NCI-H748 (cell line): Measurements from ENCODE around the gene DCLK1.
A peak's percentile ranks its signal among the peaks of the same experiment; 100 is the strongest.

Experiments used
- DNase-seq: peaks from one replicate; lab custom pipeline; 2025; ENCODE audit not compliant: unreplicated experiment; lab: John Stamatoyannopoulos, UW

DCLK1 gene

GRCh38 chr13:36131222-36131930, at the start of gene DCLK1:
Gene DCLK1 (minus strand): TSS chr13:36131382.
- DNase-seq: peak; percentile 87

DNA sequence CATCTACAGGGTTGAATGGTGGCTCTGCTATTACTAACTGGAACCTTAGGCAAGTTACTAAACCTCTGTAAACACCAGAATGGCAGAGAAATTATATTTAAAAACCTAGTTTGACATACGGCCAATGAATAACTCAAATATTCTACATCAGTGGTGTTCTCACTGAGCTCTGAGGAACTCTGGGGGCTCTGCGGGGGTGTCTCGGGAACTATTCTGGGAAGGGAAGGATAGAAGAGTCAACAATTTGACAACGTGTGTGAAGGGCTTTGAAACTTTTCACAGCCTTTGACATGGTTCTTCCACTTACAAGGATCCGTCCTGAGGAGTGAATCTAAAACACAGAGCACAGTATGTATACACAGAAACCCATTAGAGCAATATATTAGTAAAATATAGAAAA, 44.4 kb upstream of the DCLK1 start:
- no peak for DNase-seq

- DNase-seq: peak; percentile 57
Measured at GRCh38 chr13:36174923-36175322, 43.7 kb upstream of the DCLK1 start.

DNA sequence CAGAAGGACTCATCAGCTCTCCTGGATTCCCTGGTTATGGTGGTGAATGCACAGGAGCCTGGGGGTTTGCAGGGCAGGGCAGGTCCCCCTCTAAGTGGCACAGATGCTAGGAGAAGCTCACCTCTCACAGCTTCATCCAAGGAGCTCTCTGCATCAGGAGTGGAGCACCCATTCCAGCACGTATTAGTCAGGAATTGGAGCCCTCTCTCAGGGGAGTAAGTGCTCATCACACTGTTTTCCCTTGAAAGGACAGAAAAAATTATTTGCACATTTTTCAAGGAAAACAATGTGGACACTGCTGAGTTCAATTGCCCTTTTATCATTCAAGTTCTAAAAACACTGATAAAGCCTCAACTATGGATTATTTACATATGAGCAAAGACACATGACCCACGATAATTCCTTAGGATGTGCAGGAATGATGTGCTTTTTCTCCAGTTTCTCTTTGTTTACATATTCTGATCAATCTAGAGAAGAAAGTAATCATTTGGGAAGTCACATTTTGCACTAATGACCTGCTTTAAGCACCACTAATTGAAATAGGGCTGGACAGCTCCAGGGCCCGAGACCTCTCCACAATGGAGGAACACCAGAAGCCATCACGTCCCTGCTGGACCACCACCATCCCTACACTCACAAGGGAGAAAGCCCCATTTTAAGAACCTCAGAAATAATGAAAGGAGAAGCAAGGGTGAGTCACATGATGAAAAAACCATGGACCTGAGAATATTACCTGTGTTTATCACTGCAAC, 42.6 kb upstream of the DCLK1 start:
- DNase-seq: no peak

- DNase-seq: no peak
Measured at GRCh38 chr13:36166046-36166445, 34.9 kb upstream of the DCLK1 start.

DNA sequence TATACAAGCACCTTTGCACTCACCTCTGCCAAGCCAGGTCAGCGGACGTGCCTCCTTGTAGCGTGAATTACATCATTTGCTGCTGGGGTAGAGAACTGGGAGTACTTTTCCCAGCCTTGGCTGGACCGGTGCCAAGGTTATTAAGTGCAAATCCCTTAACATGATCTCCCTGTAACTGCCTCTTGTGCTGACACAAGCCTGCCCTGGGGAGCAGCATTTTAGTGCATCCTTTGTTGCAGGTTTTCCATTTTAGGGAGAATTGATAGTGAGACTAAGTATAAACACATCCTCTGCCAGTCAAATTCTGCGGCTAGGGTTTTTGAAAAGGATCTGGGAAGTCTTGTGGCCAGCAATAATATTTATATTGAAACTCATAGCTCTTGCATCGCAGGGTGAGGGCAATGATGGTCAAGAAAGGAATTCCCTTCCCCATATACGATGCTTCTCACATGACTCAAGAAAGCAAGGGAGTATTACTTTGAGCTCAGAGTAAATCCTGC, 32.7 kb upstream of the DCLK1 start:
- peak; percentile 96 for DNase-seq

DNA sequence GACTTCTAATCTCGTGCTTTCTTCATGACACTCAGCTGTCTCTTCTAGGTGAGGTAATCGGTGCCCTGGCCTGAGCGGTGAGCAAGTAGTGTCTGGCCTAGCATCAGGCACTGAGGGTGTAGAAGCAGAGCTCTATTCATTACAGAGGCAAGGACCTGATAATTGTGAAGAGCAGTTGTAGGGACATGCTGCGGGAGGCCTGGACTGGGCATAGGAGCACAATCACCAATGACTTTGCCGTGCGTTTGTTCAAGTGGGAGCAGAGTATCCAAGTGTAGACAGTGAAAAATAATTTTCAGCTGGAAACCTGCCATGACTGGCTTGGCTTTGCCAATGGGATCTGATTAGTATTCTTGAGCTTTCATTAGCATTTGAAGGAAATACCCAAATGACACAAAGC, 32.1 kb upstream of the DCLK1 start:
- DNase-seq: peak; percentile 61

GRCh38 chr13:36160297-36160696, 29.1 kb upstream of the DCLK1 start:
- DNase-seq: no peak

DNA sequence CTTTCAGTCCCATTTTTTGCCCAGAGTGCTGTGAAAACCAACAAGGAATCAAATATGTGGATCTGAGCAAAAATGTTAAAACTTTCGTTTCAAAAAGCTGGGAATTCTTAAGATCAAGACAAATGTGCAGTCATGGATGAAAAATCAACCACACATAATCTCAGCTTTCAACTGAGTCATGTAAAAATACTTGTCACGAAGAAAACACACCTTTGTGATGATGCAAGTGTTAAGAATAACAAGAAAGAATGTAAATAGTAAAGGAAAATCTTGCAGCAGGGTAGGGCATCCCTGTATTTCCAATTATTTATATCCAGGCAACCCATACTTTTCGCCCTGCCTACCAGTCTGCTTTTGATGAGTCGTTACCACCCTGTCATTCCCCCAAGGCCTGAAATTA, 27.4 kb upstream of the DCLK1 start:
- no peak for DNase-seq

DNA sequence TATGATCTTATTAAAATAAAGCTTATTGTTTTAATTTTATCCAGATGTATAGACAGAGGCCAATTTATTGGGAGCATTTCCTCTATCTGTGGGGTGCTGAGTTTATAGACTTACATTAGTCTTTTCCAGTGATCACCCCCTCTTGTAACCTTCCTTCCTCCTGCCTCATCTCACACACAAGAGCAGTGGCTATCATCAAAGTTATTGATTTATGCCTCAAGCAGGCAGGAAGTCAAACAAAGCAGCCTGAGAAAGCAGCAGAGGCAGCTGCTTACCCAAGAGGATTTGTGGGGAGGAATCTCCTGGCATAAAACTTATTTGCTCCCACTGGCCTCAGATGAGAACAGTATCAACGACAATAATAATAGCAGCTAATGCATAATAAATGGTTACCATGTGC, 26.3 kb upstream of the DCLK1 start:
- DNase-seq: peak; percentile 53

DNA sequence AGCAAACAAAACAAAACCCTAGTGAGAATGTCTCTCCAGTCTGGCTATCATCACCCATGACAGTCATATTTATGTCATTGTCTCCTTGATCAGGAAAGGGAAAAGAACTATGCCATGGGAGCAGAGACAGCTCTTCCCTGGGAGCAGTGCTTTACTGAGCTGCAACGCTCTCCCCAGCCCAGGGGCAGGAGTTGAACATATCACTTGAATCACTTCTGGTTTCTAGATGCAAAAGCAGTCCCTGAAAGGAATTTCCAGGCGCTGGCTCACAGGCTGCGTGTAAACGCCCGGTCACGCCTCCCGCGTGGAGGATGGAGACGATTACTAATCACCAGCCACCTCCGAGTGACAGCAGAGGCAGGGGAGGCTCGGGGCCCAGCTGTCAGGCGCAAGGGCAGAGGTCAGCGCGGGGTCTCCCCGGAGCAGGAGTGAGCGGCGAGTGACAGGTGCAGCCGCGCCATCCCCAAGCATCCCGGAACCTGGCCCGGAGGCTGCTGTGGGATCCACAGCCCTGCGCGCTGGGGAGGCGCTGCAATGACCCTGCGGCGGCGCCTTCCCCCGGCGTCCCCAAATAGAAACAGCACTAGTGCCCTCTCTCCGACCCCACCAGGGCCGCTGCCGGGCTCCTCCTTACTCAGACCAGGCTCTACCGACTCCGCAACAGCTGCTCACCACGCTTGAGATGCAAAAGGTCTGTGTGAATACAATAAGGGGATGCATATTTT, 23.5 kb upstream of the DCLK1 start:
- DNase-seq: no peak

GRCh38 chr13:36151591-36151990, 20.4 kb upstream of the DCLK1 start:
- DNase-seq: no peak

DNA sequence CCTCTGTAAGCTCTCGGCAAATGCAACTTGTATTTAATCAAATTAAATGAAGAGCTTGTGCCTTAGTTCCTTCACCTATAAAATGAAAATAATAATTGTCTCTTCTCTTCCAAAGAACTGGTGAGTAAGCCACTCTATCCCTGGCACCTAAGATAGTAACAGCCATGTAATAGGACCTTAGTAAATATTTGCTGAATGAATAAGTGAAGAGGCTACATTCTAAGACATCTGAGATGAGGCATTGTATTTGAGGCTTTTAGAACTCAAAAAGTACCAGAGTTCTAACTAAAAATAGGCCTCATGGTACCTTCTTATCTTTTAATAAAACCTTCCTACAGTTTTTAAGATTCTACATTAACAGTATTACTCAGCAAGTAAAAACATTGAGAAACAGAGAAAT, 17.3 kb upstream of the DCLK1 start:
- DNase-seq: no peak

GRCh38 chr13:36147330-36147729, 16.1 kb upstream of the DCLK1 start:
- no peak for DNase-seq

- DNase-seq: no peak
Measured at GRCh38 chr13:36146511-36147269, 15.5 kb upstream of the DCLK1 start.

DNA sequence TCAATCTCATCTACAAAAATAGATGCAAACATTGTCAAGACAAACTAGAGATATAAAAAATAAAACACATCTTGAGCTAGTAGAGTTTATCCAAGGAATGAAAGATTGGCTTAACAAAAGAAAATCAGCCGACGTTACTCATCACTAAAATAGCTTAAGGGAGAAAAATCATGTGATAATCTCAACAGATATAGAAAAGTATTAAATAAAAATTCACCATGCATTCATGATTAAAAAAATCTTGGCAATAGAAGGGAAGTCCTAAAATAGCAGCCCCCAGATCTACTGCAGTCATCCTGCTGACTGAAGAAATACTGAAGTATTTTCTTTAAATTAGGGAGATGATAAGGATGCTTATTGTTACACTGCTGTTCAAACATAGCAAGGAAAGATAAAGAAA, 12.6 kb upstream of the DCLK1 start:
- DNase-seq: no peak

DNA sequence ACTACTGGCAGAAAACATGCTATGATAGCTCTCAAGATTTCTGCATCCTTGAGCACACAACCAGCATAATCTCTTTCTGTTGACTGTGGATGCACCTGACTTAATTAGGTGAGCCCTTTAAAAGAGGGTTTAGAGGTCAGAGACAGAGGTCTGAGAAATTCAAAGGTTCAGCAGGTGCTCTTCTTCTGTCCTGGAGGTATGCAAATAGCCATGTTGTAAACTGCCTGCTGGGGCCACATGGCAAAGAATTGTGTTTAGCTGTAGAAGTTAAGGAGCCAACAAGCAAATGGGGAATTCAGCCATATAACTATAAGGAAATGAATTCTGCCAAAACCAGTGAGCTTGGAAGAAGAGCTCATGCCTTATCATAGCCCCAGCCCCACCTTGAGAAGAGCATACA, 11.6 kb upstream of the DCLK1 start:
- peak; percentile 69 for DNase-seq

DNA sequence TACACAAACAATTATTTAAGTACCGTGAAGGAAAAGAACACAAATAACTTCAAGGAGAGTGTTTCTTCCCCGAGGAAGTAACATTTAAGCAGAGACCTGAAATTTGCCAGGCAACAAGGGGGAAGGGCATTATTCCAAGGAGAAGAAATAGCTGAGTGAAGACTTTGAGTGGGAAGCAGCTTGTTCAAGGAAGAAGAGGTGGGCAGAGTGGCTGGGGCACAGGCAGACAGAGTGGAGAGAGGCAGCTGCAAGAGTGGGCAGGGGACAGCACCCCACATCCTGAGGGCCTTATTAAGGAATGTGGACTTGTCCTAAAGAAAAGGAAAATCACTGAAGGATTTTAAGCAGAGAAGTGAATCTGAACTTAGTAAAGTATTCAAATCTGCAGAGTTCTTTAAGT, 4.7 kb upstream of the DCLK1 start:
- DNase-seq: no peak

DNA sequence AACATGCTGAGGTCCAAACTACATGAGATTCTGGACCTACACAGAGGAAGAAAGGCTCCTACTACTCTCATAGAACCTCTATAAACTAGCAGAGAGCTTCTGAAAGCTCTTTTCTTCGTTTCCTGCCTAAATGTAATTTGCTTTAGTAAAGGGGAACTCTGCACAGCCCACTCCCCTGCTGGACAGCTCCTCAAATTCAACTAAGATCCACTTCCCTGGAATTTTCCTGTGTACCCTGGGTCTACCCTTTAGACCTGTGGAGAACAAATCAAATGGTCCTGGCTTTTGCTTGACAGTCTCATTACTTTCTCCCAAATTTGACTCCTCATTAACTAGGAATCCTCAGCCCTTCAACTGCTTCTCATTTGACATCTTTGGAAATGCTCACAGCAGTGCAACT, 3.5 kb upstream of the DCLK1 start:
- DNase-seq: no peak

- DNase-seq: peak; percentile 45
Measured at GRCh38 chr13:36133950-36134626, 2.9 kb upstream of the DCLK1 start.

DNA sequence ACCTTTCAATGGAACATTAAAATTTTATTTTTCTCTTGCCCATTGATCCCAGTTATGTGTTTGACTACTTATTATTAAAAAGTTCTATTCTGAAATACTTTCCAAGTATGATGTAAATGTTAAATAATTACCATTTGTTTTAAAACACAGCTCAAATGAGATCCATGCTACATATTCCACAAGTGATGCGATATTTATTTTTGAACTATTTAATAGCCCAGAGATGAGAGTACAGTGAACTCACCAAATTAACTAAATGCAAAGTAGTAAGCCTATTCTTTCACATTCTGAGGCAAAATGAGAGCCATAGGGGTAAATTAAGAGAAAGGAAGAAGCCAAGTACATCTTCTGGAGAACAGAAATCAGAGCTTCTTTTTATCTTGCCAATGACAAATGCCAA, 1.2 kb upstream of the DCLK1 start:
- no peak for DNase-seq
